KMS-11 (cell line): ENCODE data around the gene PCCA.

Experiments
- H2AFZ ChIP-seq: fragments of 200-600 bp; sonication (generic); 2 replicates; pipeline ENCODE4 v1.6.1; 2016; ENCODE audit warnings: antibody characterized with exemption, mixed run types, low read depth
- H3K27ac ChIP-seq: fragments of 200-600 bp; sonication (generic); 2 replicates; pipeline ENCODE4 v1.6.1; 2016; ENCODE audit warnings: mild to moderate bottlenecking, mixed run types
- H3K27me3 ChIP-seq: fragments of 200-600 bp; sonication (generic); 2 replicates; pipeline ENCODE4 v1.6.1; 2017; ENCODE audit warnings: mild to moderate bottlenecking, low read depth, mixed run types, moderate library complexity; ENCODE audit not compliant: insufficient read depth
- H3K36me3 ChIP-seq: fragments of 200-600 bp; sonication (generic); 2 replicates; pipeline ENCODE4 v1.6.1; 2017; ENCODE audit warnings: mild to moderate bottlenecking, mixed run types; ENCODE audit not compliant: insufficient read depth
- H3K4me1 ChIP-seq: fragments of 200-600 bp; sonication (generic); 2 replicates; pipeline ENCODE4 v1.6.1; 2016; ENCODE audit warnings: mild to moderate bottlenecking, low read depth, mixed run types; ENCODE audit not compliant: poor library complexity, severe bottlenecking
- H3K4me2 ChIP-seq: fragments of 200-600 bp; sonication (generic); 2 replicates; pipeline ENCODE4 v1.7.0; 2016; ENCODE audit warnings: mild to moderate bottlenecking, mixed run types
- H3K4me3 ChIP-seq: fragments of 200-600 bp; sonication (generic); IDR thresholded peaks from 2 replicates; pipeline ENCODE4 v1.6.1; 2017; ENCODE audit warnings: low read depth, low read length, mixed read lengths; ENCODE audit not compliant: insufficient read depth
- H3K79me2 ChIP-seq: fragments of 200-600 bp; sonication (generic); 2 replicates; pipeline ENCODE4 v1.6.1; 2016; ENCODE audit warnings: low read depth, mixed run types; ENCODE audit not compliant: insufficient read depth
- H3K9ac ChIP-seq: fragments of 200-600 bp; sonication (generic); 2 replicates; pipeline ENCODE4 v1.6.1; 2016; ENCODE audit warnings: mild to moderate bottlenecking, mixed run types
- H4K20me1 ChIP-seq: fragments of 200-600 bp; sonication (generic); 2 replicates; pipeline ENCODE4 v1.6.1; 2016; ENCODE audit warnings: mild to moderate bottlenecking, mixed run types; ENCODE audit not compliant: insufficient read depth
- TF ChIP-seq, protein P1 (sequence below): fragments of 200-600 bp; sonication (generic); conservative IDR thresholded peaks from 2 replicates; pipeline ENCODE4 v1.6.1; 2017; ENCODE audit warnings: low read depth, mild to moderate bottlenecking, antibody characterized with exemption, low read length, moderate library complexity, mixed read lengths

Gene PCCA

DNA sequence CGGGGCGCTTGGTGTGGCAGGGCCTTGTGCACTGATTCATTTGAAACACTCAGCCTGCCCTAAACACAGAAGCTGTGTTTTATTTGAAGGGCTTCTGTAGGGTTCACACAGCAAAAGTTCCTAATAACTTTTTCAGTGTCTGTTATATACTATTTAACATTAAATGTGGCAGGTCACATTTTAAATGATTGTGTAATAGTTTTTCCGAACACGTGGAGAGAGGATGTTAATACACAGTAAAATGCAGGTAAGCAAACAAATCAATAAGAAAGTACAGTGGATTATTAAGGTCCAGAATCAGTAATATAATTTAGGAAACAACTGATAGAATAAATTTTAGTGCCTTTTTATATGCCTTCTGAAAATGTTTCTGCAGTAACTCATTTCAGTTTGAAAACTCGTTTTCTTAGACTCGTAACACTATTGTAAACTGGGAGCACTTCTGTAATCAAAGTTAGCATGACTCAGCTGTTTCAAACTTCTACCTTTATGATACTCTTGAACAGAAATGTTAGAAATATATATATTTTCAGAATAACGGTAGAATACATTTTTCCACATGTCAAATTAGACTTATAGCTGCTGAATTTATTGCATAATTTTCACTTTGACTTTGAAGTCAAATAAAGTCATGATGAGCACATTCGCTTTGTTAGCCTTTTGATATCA, 429.6 kb downstream of the PCCA start:
- H3K4me1 ChIP-seq = peaks cover 42% of the 10 kb centered on the region
- H3K27ac ChIP-seq = peak overlapping the region; percentile 69; the same call in 1 of the 2 replicates
- H2AFZ ChIP-seq = no peak overlapping the region
- H3K79me2 ChIP-seq = no peaks in the 10 kb centered on the region
- no peak overlapping the region for H3K4me3 ChIP-seq
- no peaks in the 10 kb centered on the region for H3K36me3 ChIP-seq
- H3K27me3 ChIP-seq = no peaks in the 10 kb centered on the region
- TF ChIP-seq, protein P1, sequence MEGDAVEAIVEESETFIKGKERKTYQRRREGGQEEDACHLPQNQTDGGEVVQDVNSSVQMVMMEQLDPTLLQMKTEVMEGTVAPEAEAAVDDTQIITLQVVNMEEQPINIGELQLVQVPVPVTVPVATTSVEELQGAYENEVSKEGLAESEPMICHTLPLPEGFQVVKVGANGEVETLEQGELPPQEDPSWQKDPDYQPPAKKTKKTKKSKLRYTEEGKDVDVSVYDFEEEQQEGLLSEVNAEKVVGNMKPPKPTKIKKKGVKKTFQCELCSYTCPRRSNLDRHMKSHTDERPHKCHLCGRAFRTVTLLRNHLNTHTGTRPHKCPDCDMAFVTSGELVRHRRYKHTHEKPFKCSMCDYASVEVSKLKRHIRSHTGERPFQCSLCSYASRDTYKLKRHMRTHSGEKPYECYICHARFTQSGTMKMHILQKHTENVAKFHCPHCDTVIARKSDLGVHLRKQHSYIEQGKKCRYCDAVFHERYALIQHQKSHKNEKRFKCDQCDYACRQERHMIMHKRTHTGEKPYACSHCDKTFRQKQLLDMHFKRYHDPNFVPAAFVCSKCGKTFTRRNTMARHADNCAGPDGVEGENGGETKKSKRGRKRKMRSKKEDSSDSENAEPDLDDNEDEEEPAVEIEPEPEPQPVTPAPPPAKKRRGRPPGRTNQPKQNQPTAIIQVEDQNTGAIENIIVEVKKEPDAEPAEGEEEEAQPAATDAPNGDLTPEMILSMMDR = no peak
- peak overlapping the region; percentile 58 for H3K4me2 ChIP-seq
- H4K20me1 ChIP-seq = no peaks in the 10 kb centered on the region
- H3K9ac ChIP-seq = peak overlapping the region; percentile 8; the same call in 1 of the 2 replicates

DNA sequence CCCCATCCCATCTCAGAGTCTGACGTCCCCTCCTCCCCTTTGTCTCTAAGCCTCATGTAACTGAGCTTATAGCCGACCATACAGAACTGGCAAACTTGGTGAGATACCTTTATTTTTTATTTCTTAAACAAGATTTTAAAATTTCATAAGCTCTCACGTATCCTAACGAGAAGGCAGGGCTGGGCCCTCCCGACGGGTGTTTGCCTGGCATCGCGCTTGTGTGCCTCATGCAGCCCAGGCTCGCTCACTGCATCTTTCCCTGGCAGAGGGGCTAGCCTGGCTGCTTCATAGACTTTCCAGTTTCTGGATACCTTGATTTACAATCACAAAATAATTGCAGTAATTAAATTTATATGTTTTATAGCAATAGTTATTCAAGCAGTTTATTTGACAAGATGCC, 430.7 kb downstream of the PCCA start:
- H3K9ac ChIP-seq = no peak overlapping the region
- H3K4me2 ChIP-seq = no peak overlapping the region
- H2AFZ ChIP-seq = no peak overlapping the region
- H3K4me1 ChIP-seq = peaks cover 35% of the 10 kb centered on the region
- no peak overlapping the region for H3K27ac ChIP-seq
- TF ChIP-seq, protein P1 = no peak
- no peak overlapping the region for H3K4me3 ChIP-seq
- no peaks in the 10 kb centered on the region for H4K20me1 ChIP-seq
- H3K36me3 ChIP-seq = no peaks in the 10 kb centered on the region
- no peaks in the 10 kb centered on the region for H3K27me3 ChIP-seq
- no peaks in the 10 kb centered on the region for H3K79me2 ChIP-seq

DNA sequence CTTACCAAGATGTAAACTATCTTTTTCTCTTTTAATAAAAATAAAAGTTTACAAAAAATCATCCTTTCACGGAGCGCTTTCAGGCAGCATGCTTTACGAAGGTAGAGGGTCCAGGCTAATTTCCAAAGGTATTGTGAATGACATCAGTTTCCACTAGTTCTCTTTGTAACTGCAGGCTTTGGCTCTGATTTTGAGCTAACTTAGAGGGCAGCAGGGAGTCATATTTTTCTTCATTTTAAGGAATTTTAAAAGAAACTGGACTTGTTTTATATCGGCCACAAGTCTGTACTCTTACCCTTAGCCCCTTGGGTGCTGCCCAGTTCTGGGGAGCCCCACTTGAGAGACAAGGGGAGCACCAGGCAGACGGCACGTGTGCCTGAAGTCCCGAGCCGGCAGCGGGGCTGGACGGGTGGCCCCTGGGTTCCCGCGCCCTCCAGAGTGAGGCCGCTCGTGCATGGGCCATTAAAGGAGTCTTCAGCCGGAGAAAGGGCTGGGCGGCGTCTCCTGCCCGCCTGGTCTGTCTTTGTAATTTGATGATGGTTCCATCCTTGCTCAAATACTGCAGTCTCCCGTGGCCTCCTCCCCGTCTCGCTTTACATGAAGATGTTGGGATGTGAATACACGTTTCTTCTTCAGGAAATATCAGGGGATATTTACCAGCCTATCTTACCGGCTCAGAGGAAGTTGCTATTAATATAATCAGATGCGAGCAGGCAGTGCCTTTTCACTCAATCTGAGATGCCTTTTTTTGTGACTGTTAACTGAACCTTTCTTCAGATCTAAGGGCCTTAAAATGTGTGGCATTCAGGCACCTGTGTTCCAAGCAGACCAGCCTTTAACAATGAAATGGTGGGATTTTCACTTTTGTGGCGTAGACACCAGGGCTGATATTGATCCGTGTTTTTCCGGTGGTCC, 432.3 kb downstream of the PCCA start:
- Histone ChIP-seq H3K4me3 (no peak overlapping the region), H4K20me1 (no peaks in the 10 kb centered on the region), H3K36me3 (no peaks in the 10 kb centered on the region), H3K27ac (no peak overlapping the region), H3K27me3 (no peaks in the 10 kb centered on the region), H2AFZ (no peak overlapping the region), H3K9ac (no peak overlapping the region), H3K4me2 (no peak overlapping the region), H3K4me1 (peaks cover 27% of the 10 kb centered on the region), H3K79me2 (no peaks in the 10 kb centered on the region)
- TF ChIP-seq, protein P1 = no peak

DNA sequence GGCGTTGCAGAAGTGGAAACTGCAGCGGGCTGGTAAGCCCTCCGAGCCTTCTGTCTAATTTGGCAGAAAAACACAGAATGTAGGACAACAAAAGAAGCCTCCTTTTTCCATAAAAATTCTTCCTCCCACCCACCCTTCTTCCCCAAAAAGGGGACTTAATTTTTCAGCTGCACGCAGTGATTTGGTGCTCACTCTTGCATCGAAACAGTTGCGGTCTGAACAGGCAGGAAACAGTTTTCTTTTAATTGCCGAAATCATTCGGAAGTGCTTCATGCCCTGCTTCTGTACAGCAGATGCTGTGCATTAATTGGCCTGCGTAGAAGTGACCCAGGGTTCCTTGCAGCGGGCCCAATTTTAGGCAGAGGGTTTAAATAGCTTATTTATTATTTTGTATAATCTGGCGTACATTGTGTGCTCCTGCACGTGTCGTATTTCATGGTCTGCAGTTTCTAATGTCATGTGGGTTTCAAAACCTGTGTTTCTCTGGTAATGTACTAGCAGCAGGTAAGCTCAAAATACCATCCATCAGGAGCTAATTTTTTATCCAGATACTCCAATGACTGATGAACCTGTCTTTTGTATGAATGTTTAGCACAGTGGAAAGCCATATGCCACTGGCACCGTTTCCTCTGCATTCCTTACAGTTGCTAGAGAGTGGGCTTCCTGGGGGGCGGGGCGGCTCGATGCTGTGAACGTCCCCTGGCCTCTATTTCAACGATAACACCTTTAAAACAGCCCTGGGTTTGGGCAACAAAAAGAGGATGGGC, 433.1 kb downstream of the PCCA start:
- Histone ChIP-seq H3K4me1 (peaks cover 20% of the 10 kb centered on the region), H3K4me3 (no peak overlapping the region), H3K4me2 (no peak overlapping the region), H3K36me3 (no peaks in the 10 kb centered on the region), H4K20me1 (no peaks in the 10 kb centered on the region), H3K9ac (no peak overlapping the region), H3K79me2 (no peaks in the 10 kb centered on the region), H3K27ac (no peak overlapping the region), H3K27me3 (no peaks in the 10 kb centered on the region), H2AFZ (no peak overlapping the region)
- TF ChIP-seq, protein P1 = no peak
